K562 (cell line): ENCODE data around the gene CBX1. TPM values are rescaled to one million over a fixed set of nuclear protein-coding genes. Genes with fewer than 3 reads are reported as not detected.

Experiments
- CTBP1 ChIP-seq: fragments of 450-650 bp; IDR thresholded peaks from 2 replicates; pipeline ENCODE4 v1.6.1; 2016; ENCODE audit warnings: borderline replicate concordance
- HNRNPK ChIP-seq: fragments of 200-400 bp; formaldehyde crosslinking; IDR thresholded peaks from one replicate; pipeline ENCODE4 v1.6.1; 2018; ENCODE audit warnings: mild to moderate bottlenecking, low read depth, low read length; ENCODE audit not compliant: poor library complexity, severe bottlenecking
- HSF4 ChIP-seq: fragments of 250-450 bp; sonication (Bioruptor Pico); IDR thresholded peaks from 2 replicates; pipeline ENCODE4 v2.1.2; 2022; ENCODE audit warnings: mild to moderate bottlenecking, moderate library complexity, borderline replicate concordance
- ILF3 ChIP-seq: fragments of 450-650 bp; IDR thresholded peaks from 2 replicates; pipeline ENCODE4 v1.6.1; 2018; ENCODE audit warnings: antibody characterized with exemption, mild to moderate bottlenecking, moderate library complexity, borderline replicate concordance
- KLF13 ChIP-seq: fragments of 450-650 bp; IDR thresholded peaks from 2 replicates; pipeline ENCODE4 v1.6.1; 2016; ENCODE audit warnings: missing genetic modification characterization, low read depth, mild to moderate bottlenecking, missing compliant biosample characterization, moderate library complexity, borderline replicate concordance
- KLF16 ChIP-seq: IDR thresholded peaks from 2 replicates; pipeline ENCODE4 v1.6.1; 2016; ENCODE audit warnings: antibody characterized with exemption
- MAFK ChIP-seq: IDR thresholded peaks from 2 replicates; pipeline ENCODE4 v1.6.1; 2011; ENCODE audit warnings: low read length, improper control_type of control experiment
- NR2C1 ChIP-seq, 2 experiments: fragments of 450-650 bp; IDR thresholded peaks; 2 replicates each; pipeline ENCODE4 v1.6.1; 2017; ENCODE audit warnings: mild to moderate bottlenecking in 2 of 2, antibody characterized with exemption in 1 of 2, inconsistent platforms in 1 of 2, missing compliant biosample characterization in 1 of 2, missing genetic modification characterization in 1 of 2
- PHB2 ChIP-seq: fragments of 450-650 bp; IDR thresholded peaks from 2 replicates; pipeline ENCODE4 v1.6.1; 2017; ENCODE audit warnings: low read depth
- PRMT5 ChIP-seq: sonication (generic); formaldehyde crosslinking; IDR thresholded peaks from 2 replicates; pipeline ENCODE4 v1.5.0; 2020; ENCODE audit warnings: missing genetic modification reagents
- RBM22 ChIP-seq: fragments of 200-400 bp; formaldehyde crosslinking; IDR thresholded peaks from 2 replicates; pipeline ENCODE4 v1.6.1; 2018; ENCODE audit warnings: low read length, low read depth; ENCODE audit not compliant: poor library complexity, severe bottlenecking
- SMAD4 ChIP-seq: fragments of 250-450 bp; sonication (Bioruptor Pico); conservative IDR thresholded peaks from 2 replicates; pipeline ENCODE4 v1.8.0; 2021; ENCODE audit warnings: inconsistent platforms, mild to moderate bottlenecking, moderate library complexity
- SRSF7 ChIP-seq: fragments of 200-400 bp; formaldehyde crosslinking; optimal IDR thresholded peaks from 2 replicates; pipeline ENCODE3; 2017; ENCODE audit warnings: mild to moderate bottlenecking, low read depth, low read length
- SRSF9 ChIP-seq: fragments of 200-400 bp; formaldehyde crosslinking; IDR thresholded peaks from 2 replicates; pipeline ENCODE4 v1.6.1; 2017; ENCODE audit warnings: low read depth, low read length, borderline replicate concordance
- TAF9B ChIP-seq: fragments of 450-650 bp; IDR thresholded peaks from 2 replicates; pipeline ENCODE4 v1.6.1; 2018; ENCODE audit warnings: mild to moderate bottlenecking; ENCODE audit not compliant: partially characterized antibody
- TRIM24 ChIP-seq, 2 experiments: fragments of 450-650 bp; IDR thresholded peaks; 2 replicates each; pipeline ENCODE4 v1.6.1; 2016
- ZBTB8A ChIP-seq: fragments of 450-650 bp; IDR thresholded peaks from 2 replicates; pipeline ENCODE4 v1.6.1; 2018; ENCODE audit warnings: mild to moderate bottlenecking, moderate library complexity; ENCODE audit not compliant: partially characterized antibody
- ZNF316 ChIP-seq: fragments of 450-650 bp; IDR thresholded peaks from 2 replicates; pipeline ENCODE4 v1.6.1; 2016
- ZNF57 ChIP-seq: fragments of 450-650 bp; formaldehyde crosslinking; IDR thresholded peaks from 2 replicates; pipeline ENCODE4 v1.4.0; 2020; ENCODE audit warnings: mild to moderate bottlenecking, moderate library complexity
- polyA plus RNA-seq, 8 experiments: library from polyadenylated mRNA; depleted of rRNA in 4 of 8; stranded (reverse) in 5 of 8; unstranded in 3 of 8; fragments of >200 nt; fragmentation: Nextera tagmentation in 2 of 8; fragmentation: Illumina TruSeq in 1 of 8; extraction: Ambion mirVana in 2 of 8; extraction: Trizol in 1 of 8; gene quantifications; 2 replicates each; pipeline versions ENCODE4 v1.2.1 to v1.2.3, GENCODE V29; 2011 to 2014; ENCODE audit warnings: inconsistent platforms in 1 of 8, missing spikeins in 1 of 8
- total RNA-seq, 7 experiments: library from RNA; depleted of rRNA in 6 of 7; stranded (reverse); fragments of >200 nt in 6 of 7; fragmentation: Illumina TruSeq in 2 of 7; extraction: Trizol in 2 of 7; gene quantifications; 2 replicates each; pipeline versions ENCODE4 v1.2.1 to v1.2.3, GENCODE V29; 2011 to 2021; ENCODE audit warnings: low replicate concordance in 1 of 7
- TF ChIP-seq, protein P1 (sequence below): fragments of 250-450 bp; sonication (Bioruptor Pico); IDR thresholded peaks from 2 replicates; pipeline ENCODE4 v1.8.0; 2022; ENCODE audit warnings: moderate library complexity, mild to moderate bottlenecking, inconsistent platforms
- TF ChIP-seq, protein P2 (sequence below): fragments of 450-650 bp; conservative IDR thresholded peaks from 2 replicates; pipeline ENCODE4 v1.6.1; 2016; ENCODE audit warnings: missing genetic modification characterization, low read depth, mild to moderate bottlenecking, control low read depth, missing compliant biosample characterization
- TF ChIP-seq, protein P3 (sequence below): fragments of 450-650 bp; conservative IDR thresholded peaks from 2 replicates; pipeline ENCODE4 v1.6.1; 2016; ENCODE audit warnings: missing genetic modification characterization, low read depth, mild to moderate bottlenecking, missing compliant biosample characterization, moderate library complexity
- TF ChIP-seq, protein P4 (sequence below): conservative IDR thresholded peaks from 2 replicates; pipeline ENCODE4 v1.6.1; 2011; ENCODE audit warnings: low read depth, mild to moderate bottlenecking, low read length; ENCODE audit not compliant: control insufficient read depth

The CBX1 gene
- total and polyA plus RNA-seq, 9 of the 15 experiments (the other 6 are each of a cell fraction or from before 2014, with no cell fraction given), result 10.6 to 95.7 (median 52.7) TPM

DNA sequence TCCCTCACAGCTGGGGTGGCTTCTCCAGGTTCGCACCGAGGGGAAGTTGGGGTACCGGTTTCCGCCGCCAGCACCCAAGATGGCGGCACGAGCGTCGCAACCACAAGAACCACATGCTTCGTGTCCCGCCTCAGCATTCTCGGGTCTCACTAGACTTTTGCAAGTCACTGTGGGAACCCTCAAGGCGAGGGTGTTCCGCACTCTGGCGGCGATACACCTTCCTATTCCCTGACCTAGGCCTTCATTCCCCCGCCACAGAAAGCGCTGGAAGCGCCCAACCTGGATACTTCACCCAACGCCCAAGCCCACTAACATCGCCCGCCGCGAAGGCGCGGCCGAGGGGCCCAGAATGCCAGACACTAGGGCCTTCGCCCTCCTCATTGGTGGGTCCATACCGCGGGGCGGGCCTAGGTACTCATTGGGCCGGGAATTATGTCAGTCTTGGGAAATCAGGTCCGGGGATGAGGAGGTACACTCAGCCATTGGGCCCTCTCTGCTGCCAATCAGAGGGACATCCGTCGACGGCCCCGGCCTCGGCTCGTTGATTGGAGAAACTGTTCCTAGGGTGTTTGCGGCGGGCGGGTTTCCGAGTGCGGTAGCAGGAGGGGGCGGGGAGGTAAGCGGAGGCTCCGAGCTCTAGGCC is 53.4 kb downstream of the CBX1 start, which contains the start of gene NFE2L1 (continued):
- TF ChIP-seq TAF9B (peak; percentile 71), PRMT5 (CRISPR knock-in tag) (no peak), ZNF316 (peak; percentile 93), CTBP1 (no peak; the same call in 1 of the 2 replicates), SMAD4 (CRISPR knock-in tag) (peak; percentile 87), ZNF57 (CRISPR knock-in tag) (no peak), NR2C1 (IDR thresholded peaks at IDR 0.05) (peak; percentile 73), NR2C1 (tag; IDR thresholded peaks at IDR 0.05) (peak; percentile 80), TRIM24 (IDR thresholded peaks at IDR 0.05) (peak in 1 of 2 experiments; percentile 57; a peak in 1 of 4 replicates), ZBTB8A (no peak), MAFK (peak; percentile 30; the same call in 1 of the 2 replicates), SRSF7 (no peak), RBM22 (no peak), SRSF9 (no peak), KLF16 (no peak), ILF3 (no peak), HSF4 (CRISPR knock-in tag) (no peak), HNRNPK (no peak), PHB2 (no peak), KLF13 (tag) (no peak)
- TF ChIP-seq, protein P1, sequence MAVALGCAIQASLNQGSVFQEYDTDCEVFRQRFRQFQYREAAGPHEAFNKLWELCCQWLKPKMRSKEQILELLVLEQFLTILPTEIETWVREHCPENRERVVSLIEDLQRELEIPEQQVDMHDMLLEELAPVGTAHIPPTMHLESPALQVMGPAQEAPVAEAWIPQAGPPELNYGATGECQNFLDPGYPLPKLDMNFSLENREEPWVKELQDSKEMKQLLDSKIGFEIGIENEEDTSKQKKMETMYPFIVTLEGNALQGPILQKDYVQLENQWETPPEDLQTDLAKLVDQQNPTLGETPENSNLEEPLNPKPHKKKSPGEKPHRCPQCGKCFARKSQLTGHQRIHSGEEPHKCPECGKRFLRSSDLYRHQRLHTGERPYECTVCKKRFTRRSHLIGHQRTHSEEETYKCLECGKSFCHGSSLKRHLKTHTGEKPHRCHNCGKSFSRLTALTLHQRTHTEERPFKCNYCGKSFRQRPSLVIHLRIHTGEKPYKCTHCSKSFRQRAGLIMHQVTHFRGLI (CRISPR knock-in tag), result peak; percentile 65; the same call in 1 of the 2 replicates
- TF ChIP-seq, protein P2, sequence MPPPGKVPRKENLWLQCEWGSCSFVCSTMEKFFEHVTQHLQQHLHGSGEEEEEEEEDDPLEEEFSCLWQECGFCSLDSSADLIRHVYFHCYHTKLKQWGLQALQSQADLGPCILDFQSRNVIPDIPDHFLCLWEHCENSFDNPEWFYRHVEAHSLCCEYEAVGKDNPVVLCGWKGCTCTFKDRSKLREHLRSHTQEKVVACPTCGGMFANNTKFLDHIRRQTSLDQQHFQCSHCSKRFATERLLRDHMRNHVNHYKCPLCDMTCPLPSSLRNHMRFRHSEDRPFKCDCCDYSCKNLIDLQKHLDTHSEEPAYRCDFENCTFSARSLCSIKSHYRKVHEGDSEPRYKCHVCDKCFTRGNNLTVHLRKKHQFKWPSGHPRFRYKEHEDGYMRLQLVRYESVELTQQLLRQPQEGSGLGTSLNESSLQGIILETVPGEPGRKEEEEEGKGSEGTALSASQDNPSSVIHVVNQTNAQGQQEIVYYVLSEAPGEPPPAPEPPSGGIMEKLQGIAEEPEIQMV (tag), result no peak
- TF ChIP-seq, protein P3, sequence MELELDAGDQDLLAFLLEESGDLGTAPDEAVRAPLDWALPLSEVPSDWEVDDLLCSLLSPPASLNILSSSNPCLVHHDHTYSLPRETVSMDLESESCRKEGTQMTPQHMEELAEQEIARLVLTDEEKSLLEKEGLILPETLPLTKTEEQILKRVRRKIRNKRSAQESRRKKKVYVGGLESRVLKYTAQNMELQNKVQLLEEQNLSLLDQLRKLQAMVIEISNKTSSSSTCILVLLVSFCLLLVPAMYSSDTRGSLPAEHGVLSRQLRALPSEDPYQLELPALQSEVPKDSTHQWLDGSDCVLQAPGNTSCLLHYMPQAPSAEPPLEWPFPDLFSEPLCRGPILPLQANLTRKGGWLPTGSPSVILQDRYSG (tag), result no peak; the same call in 1 of the 2 replicates
- TF ChIP-seq, protein P4, sequence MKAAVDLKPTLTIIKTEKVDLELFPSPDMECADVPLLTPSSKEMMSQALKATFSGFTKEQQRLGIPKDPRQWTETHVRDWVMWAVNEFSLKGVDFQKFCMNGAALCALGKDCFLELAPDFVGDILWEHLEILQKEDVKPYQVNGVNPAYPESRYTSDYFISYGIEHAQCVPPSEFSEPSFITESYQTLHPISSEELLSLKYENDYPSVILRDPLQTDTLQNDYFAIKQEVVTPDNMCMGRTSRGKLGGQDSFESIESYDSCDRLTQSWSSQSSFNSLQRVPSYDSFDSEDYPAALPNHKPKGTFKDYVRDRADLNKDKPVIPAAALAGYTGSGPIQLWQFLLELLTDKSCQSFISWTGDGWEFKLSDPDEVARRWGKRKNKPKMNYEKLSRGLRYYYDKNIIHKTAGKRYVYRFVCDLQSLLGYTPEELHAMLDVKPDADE, result no peak; the same call in 1 of the 2 replicates
